Peyer's patch (tissue), 4 donors: ENCODE measurements around the gene DPYD.

Experiments used
- POLR2A ChIP-seq, 2 donors: fragments of 450-650 bp; IDR thresholded peaks; one replicate each; pipeline ENCODE4 v1.5.1; 2017; ENCODE audit warnings: antibody characterized with exemption in 2 of 2, mild to moderate bottlenecking in 2 of 2, moderate library complexity in 2 of 2
- TF ChIP-seq, protein P1 (sequence below), 6 experiments: fragments of 450-650 bp in 4 of 6; fragments of 200-600 bp in 2 of 6; sonication (generic) in 1 of 6; IDR thresholded peaks; one replicate each; pipeline ENCODE4 v1.5.1; 2017 to 2019; ENCODE audit warnings: antibody characterized with exemption in 6 of 6, mild to moderate bottlenecking in 3 of 6, moderate library complexity in 1 of 6

DNA sequence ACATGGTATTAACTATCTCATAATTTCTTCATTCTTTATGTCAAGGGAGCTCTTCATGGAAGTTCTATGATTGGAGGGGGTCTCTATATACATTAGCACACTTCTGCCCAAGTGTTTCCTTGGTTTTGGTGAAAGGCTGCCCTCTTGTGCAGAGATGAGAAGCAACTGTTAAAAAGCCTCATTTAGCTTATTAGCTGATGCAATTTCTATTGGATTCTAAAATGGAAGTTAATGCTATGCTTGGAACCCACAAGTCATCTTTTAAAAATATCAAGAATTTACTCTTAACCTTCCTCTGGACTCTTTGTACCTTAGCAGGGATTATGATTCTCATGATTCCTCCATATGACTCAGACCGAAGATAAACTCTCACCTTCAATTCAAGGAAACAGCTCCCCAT is 870.3 kb downstream of the DPYD start:
- no peak for TF ChIP-seq POLR2A (IDR thresholded peaks at IDR 0.05)
- TF ChIP-seq, protein P1, sequence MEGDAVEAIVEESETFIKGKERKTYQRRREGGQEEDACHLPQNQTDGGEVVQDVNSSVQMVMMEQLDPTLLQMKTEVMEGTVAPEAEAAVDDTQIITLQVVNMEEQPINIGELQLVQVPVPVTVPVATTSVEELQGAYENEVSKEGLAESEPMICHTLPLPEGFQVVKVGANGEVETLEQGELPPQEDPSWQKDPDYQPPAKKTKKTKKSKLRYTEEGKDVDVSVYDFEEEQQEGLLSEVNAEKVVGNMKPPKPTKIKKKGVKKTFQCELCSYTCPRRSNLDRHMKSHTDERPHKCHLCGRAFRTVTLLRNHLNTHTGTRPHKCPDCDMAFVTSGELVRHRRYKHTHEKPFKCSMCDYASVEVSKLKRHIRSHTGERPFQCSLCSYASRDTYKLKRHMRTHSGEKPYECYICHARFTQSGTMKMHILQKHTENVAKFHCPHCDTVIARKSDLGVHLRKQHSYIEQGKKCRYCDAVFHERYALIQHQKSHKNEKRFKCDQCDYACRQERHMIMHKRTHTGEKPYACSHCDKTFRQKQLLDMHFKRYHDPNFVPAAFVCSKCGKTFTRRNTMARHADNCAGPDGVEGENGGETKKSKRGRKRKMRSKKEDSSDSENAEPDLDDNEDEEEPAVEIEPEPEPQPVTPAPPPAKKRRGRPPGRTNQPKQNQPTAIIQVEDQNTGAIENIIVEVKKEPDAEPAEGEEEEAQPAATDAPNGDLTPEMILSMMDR (IDR thresholded peaks at IDR 0.05) = no peak
